HEK293T (cell line): Measurements from ENCODE around the gene RASA2.

Experiments used
- BHLHE40 ChIP-seq: fragments of 450-650 bp; IDR thresholded peaks from 2 replicates; pipeline ENCODE4 v1.6.1; 2016; ENCODE audit warnings: mild to moderate bottlenecking, moderate library complexity, borderline replicate concordance
- CTBP1 ChIP-seq: fragments of 450-650 bp; IDR thresholded peaks from 2 replicates; pipeline ENCODE4 v1.6.1; 2016; ENCODE audit warnings: borderline replicate concordance
- ELF4 ChIP-seq: fragments of 450-650 bp; IDR thresholded peaks from 2 replicates; pipeline ENCODE4 v1.6.1; 2017; ENCODE audit warnings: antibody characterized with exemption
- FOXA1 ChIP-seq: fragments of 450-650 bp; IDR thresholded peaks from 2 replicates; pipeline ENCODE4 v1.6.1; 2016; ENCODE audit warnings: mild to moderate bottlenecking
- FOXM1 ChIP-seq: fragments of 450-650 bp; IDR thresholded peaks from 2 replicates; pipeline ENCODE4 v1.6.1; 2017; ENCODE audit warnings: mild to moderate bottlenecking, borderline replicate concordance
- L3MBTL2 ChIP-seq: fragments of 450-650 bp; conservative IDR thresholded peaks from 2 replicates; pipeline ENCODE4 v1.6.1; 2016; ENCODE audit warnings: mild to moderate bottlenecking
- NFRKB ChIP-seq: fragments of 450-650 bp; IDR thresholded peaks from 2 replicates; pipeline ENCODE4 v1.6.1; 2016; ENCODE audit warnings: mild to moderate bottlenecking, moderate library complexity
- PKNOX1 ChIP-seq: fragments of 450-650 bp; IDR thresholded peaks from 2 replicates; pipeline ENCODE4 v1.6.1; 2016
- SP1 ChIP-seq: fragments of 450-650 bp; IDR thresholded peaks from 2 replicates; pipeline ENCODE4 v1.6.1; 2017
- SUZ12 ChIP-seq: fragments of 450-650 bp; IDR thresholded peaks from 2 replicates; pipeline ENCODE4 v1.6.1; 2016; ENCODE audit warnings: mild to moderate bottlenecking
- ZNF384 ChIP-seq: fragments of 450-650 bp; IDR thresholded peaks from 2 replicates; pipeline ENCODE4 v1.6.1; 2016

GRCh38 chr3:141594357-141594756 is 107.5 kb downstream of the RASA2 start:
- TF ChIP-seq FOXA1 (no peak), FOXM1 (no peak), SP1 (no peak), PKNOX1 (no peak), NFRKB (no peak), ELF4 (no peak), CTBP1 (no peak), BHLHE40 (no peak), L3MBTL2 (no peak), ZNF384 (no peak), SUZ12 (no peak)
